Gastroesophageal sphincter (tissue), 3 donors: ENCODE measurements around the gene SSBP2.

Source experiments
- POLR2A ChIP-seq, 2 donors: fragments of 450-650 bp; IDR thresholded peaks; one replicate each; pipeline ENCODE4 v1.6.1; 2017; ENCODE audit warnings: antibody characterized with exemption in 2 of 2, mild to moderate bottlenecking in 2 of 2, moderate library complexity in 1 of 2
- POLR2AphosphoS5 ChIP-seq: sonication (generic); formaldehyde crosslinking; IDR thresholded peaks from one replicate; pipeline ENCODE4 v1.6.1; 2017; ENCODE audit warnings: antibody characterized with exemption
- TF ChIP-seq, protein P1 (sequence below), 4 experiments: fragments of 200-600 bp in 2 of 4; fragments of 450-650 bp in 2 of 4; sonication (generic) in 1 of 4; IDR thresholded peaks; one replicate each; pipeline ENCODE4 v1.5.1; 2017 to 2019; ENCODE audit warnings: antibody characterized with exemption in 4 of 4, mild to moderate bottlenecking in 2 of 4, moderate library complexity in 2 of 4

DNA sequence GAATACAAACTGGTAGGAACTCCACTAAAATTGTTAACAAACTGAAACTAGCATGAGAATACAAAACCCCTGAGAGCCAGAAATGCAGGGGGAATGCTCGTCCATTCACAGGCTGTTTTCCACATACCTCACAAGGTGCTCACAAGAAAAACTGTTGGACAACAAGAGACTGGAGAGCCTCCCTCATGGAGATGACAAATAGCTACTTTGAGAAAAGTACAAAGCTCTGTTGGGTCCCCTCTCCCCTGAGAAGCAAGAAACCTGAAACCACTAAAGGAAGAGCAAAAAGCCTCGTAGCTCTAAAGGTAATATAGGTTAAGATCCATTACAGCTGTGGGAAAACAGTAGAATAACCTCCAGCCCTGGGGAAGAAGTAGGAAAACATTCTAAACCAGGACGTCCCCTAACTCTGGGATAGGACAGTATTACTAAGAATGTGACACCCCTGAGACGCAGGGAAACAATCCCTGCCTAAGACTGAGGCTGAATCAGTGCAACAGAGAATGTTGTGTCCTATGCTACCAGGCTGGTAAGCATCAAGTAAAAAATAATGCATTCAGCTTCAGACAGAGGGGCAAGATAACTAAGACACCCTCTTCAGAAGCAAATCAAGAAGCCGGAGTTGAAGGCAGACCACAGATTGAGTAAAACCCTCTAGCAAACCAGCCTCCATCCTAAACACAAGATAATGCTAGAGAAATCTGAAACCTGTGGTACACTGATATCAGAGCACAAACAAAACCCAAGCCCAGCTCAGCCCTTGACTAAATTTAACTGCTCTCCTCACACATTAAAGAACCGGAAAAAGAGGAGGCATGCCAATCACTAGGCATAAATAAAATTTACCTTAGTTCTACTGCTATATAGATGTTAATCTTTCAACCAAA lies 160.2 kb downstream of the SSBP2 start:
- TF ChIP-seq, protein P1, sequence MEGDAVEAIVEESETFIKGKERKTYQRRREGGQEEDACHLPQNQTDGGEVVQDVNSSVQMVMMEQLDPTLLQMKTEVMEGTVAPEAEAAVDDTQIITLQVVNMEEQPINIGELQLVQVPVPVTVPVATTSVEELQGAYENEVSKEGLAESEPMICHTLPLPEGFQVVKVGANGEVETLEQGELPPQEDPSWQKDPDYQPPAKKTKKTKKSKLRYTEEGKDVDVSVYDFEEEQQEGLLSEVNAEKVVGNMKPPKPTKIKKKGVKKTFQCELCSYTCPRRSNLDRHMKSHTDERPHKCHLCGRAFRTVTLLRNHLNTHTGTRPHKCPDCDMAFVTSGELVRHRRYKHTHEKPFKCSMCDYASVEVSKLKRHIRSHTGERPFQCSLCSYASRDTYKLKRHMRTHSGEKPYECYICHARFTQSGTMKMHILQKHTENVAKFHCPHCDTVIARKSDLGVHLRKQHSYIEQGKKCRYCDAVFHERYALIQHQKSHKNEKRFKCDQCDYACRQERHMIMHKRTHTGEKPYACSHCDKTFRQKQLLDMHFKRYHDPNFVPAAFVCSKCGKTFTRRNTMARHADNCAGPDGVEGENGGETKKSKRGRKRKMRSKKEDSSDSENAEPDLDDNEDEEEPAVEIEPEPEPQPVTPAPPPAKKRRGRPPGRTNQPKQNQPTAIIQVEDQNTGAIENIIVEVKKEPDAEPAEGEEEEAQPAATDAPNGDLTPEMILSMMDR (IDR thresholded peaks at IDR 0.05) = no peak
- no peak for TF ChIP-seq POLR2AphosphoS5
- TF ChIP-seq POLR2A (IDR thresholded peaks at IDR 0.05) = no peak
